Measurements from ENCODE around the gene LKAAEAR1.

The LKAAEAR1 gene

DNA sequence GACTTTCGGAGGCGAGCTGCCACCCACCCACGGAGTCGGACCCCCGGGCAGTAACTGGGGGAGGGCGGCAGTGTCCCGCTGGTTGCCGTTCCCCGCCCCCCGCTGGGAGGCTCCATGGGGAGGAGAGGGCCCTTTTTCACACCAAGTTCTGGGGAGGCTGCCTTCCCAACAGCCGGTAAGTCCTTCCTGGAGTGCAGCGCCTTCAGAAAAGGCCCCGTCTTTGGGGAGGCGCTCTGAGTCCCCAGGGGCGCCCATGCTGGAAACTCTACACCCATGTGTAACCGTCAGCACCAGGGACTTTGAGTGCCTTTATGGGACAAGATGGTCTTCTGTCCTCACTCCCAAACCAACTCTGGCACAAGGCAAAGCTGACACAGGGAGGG lies 34.3 kb downstream of the LKAAEAR1 start:
- DNase-seq, result no peak

DNA sequence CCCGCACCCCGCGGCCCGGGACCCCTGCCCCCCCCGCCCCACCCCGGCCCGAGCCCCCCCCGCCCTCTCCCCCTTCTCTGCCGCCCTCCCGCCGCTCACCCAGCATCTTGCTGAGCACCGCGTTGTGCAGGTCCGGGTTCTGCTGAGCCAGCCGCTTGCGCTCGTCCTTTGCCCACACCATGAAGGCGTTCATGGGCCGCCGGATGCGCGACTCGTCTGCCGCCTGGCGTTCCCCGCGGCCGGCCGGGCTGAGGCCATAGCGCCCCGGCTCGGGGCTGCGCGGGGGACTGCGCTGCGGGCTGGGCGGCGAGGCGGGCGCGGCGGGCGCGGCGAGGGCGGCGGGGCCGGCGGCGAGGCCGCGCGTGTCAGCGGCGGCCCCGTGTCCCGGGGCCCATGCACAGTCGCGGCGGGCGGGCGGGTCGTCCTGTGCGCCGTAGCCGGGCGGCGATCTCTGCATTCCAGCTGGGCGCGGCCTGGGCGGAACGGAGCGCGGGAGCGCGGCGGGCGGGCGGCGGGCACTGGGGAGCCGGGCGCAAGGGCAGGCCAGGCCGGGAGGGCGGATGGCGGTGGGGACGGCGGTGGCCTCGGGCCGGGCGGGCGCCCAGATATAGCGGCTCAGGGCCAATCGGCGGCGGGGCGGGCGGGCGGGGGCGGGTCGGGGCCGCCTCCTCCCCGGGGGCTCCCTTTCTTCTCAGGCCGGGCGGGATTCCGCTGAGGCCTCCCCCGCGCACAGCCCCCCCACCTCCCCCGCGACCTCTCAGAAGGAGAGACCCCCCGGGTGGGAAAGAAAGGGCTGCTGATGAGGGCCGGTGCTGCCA lies 34.9 kb downstream of the LKAAEAR1 start, which contains the start of gene SOX18:
SOX18 (minus strand) TSS at position 580 of the 818 bp plus-strand sequence; CDS start at position 457, 123 bp downstream.
- no peak for DNase-seq

DNA sequence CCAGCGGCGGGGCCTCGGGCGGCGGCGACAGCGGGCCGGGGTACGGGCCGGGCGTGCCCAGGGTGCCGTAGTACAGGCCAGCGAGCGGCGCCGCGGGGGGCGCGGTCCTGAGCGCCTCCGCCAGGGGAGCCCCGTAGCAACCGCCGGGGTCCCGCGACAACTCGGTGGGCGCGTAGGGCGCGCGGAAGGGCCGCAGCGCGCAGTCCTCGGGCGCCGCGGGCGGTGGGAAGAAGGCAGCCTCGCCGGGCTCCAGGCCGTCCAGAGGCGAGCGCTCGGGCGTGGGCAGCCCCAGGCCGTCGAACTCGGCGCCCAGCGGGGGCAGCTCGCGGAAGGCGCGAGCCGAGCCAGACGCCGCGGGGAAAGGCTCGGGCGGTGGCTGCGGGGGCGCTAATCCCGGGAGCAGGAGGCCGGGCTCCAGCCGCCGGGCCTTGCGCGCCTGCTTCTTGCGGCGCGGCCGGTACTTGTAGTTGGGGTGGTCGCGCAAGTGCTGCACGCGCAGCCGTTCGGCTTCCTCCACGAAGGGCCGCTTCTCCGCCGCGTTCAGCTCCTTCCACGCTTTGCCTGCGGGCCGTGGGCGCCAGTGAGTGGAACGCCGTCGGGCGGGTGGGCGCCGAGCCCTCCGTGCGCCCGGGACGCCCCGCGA lies 35.7 kb downstream of the LKAAEAR1 start:
- no peak for DNase-seq

GRCh38 chr20:64047968-64048401 lies 36.2 kb downstream of the LKAAEAR1 start:
- no peak for DNase-seq

- DNase-seq, result no peak
Measured at GRCh38 chr20:64047046-64047389, 37.2 kb downstream of the LKAAEAR1 start.

DNA sequence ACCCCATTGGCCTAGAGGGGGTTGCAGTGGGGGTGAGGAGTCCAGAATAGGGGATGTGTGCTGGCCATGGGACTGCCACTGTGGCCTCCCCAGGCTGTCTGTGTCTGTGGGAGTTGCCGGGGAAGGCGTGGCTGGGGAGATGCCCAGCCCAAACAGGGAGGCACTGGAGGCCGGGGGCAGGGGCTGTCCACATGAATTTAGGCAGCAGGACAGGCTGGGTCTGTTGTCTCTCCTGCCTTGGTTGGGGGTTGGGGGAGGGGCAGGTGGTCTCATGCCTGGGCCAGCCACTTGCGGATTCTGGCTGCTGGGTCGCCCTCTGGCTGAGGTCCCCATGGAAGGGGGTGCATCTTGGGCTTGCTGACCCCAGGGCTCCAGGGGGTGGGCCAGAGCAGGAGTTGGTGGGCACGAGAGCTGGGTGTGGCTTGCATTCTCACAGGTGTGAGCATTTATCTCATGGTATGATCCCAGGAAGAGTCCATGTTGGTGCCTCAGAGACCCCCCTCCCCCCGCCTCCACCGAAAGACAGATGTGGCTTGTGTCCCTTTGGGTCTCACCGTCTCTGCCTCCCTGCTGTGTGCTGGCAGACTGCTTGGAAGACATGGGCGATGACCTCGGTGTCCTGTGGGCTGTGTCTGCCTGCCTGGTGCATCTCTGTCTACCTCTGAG lies 38.7 kb downstream of the LKAAEAR1 start:
- no peak for DNase-seq

- DNase-seq, result no peak
Measured at GRCh38 chr20:64044484-64045247, 39.5 kb downstream of the LKAAEAR1 start.

DNA sequence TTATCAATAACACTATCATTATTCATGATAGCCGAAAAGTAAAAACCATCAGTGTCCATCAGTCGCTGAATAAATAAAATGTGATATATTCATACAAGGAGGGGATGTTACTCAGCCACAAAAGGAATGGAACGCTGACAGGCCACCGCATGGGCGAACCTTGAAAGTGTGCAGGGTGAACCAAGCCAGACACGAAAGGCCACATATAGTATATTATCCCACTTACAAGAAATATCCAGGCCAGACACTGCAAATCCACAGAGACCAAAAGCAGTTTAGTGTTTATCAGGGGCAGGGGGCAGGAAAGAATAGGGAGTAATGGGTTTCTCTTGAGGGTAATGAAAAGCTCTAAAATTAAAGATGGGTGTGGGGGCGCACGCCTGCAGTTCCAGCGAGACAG lies 40.4 kb downstream of the LKAAEAR1 start:
- no peak for DNase-seq

- DNase-seq, result no peak
Measured at GRCh38 chr20:64042054-64042781, 42.0 kb downstream of the LKAAEAR1 start.

GRCh38 chr20:64041781-64042053 lies 42.5 kb downstream of the LKAAEAR1 start:
- no peak for DNase-seq

DNA sequence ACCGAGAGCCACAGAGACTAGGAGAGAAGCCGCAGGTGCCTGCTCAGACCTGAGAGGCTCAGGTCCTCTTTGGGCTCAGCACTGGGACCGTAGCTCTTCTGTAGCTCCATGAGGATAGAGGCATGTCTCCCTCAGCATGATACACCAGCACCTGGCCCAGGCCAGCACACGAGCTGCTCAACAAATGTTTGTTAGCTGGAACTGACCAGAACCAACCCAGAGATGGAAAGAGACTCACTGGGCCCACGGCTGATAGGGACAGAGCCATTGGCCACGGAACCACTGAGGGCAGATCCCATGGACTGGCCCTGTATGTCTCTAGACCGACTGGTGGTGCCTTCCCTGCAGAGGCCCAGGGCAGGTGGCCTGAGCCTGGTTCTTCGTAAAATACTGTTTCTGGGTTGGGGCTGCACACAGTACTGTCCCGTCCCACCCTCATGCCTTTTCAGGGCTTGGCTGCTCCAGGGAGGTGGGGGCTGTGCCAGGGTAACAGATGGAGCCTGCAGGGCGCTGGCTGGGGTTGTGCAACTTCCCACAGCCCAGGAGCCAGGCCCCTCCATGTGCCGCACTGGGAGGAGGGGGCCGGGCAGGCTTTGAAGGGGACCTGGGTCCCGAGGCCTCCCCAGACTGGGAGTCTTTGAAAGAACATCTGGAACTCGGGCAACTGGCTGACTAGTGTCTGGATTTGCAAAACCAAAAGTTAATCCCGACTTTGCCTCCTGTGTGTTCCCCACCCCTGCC lies 43.0 kb downstream of the LKAAEAR1 start:
- no peak for DNase-seq

DNA sequence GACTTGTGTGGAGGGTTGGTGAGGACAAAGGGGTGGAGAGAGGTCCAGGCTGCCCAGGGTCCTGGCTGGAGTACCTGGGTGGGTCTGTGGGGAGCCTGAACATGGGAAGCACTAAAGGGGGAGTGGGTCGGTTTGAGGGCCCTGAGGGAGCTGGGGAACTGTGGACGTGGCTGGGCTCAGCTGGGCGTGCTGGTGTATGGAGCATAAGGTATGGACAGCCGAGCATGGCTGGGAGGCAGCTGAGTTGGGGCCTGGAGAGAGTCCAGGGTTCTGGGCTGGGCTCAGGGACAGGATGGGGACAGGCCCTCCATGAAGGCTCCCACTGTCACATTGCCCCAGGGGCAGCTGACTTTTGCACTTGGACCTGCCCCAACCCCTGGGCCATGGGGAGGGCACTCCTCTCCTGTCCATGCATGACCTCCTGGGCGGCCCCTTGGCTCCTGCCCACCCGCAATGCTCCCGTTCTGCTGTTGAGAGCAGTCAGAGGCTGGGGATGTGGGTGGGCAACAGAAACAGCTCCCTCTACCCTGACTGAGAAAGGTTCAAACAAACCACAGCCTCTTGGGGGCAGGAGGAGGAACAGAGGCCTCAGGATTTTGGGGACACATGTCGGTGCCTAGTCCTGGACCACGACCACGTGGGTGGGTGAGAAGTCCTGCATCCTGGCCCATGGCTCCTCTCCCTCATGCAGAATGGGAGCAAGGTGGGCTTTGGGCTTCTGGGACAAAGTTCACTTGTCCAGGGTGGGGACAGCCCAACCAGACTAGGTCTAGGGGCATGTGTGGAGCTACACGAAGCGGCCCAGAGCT lies 43.8 kb downstream of the LKAAEAR1 start:
- DNase-seq, result no peak

DNA sequence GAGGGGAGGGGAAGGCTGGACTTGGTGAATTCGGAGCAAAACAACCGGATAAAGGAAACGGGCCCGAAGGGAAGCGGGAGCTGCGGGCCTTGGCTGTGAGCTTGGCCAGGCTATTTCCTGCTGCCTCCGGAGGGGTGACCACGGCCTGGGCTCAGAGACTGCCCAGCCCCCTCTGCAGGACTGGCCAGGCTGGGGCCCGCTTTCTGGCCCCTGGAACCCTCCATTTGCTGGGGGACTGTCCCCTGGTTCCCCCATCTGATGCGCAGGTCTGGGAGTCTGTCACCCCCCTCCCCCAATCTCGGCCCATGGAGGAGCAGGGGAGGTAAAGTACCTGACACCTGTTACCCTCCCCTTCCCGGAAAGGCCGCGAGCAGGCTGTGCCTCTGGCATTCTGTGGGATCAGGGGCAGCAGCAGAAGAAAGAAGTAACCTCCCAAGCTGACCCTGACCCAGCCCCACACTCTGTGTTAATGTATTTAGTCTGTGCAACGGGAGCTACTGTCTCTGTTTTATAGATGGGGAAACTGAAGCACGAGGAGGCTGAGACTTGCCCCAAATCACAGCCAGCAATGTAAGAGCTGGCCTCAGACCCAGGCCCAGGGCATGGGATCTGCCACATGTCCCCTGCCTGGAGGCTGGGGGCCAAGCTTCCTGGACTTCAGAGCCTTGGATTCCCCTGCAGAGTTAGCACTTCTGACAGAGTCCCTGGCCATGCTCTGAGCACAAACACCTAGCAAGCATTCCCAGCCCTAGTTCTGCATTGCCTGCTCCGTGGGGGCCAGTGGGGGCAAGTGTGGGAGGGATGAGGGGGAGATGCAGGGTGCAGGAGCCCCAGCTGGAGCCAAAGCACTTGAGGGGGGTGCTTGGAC lies 44.7 kb downstream of the LKAAEAR1 start:
- DNase-seq, result no peak

GRCh38 chr20:64038565-64039292 lies 45.5 kb downstream of the LKAAEAR1 start:
- no peak for DNase-seq

DNA sequence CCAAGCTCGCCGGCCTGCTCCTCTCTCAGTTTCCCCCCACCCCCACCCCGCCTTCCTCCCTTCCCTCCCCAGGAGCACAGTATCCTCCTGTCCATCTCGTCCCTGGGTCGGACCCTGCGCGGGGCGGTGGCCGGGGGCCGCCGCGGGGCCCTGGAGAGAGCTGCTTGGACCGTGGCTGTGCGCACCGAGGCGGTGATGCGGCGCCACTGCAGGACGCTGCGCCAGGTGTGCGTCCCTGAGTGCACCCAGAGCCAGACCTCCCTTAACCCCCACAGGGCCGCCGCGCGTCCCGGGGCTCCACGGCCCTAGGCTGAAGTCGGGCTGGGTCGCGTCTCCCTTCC lies 46.0 kb downstream of the LKAAEAR1 start:
- no peak for DNase-seq

DNA sequence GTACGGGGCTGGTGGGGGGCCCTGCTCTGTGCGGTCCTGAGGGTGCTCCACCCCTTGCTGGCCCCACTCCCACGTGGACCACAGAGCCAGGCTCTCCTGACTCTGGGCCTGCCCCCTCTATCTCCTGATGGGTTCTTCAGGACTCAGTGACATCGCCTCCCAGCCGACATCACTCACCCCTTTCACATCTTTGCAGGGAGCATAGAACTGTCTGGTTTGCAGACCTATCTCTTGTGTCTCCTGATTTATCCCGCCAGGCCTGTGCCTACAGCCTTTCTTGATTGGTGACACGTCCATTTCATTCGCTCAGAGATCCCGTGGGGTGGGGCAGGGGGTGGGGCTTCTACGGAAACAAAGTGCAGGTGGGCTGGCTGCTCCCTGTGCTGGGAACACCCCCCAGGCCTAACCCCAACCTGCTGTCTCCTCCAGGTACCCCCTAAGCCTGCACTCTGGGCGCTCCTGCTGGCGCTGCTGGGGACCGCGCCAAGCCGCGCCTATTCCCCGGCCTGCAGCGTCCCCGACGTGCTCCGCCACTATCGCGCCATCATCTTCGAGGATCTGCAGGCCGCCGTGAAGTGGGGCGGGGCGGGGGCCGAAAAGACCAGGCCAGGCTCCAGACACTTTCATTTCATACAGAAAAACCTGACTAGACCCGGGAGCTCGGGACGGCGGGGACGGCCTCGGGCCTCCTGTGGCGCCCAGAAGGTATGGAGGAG lies 46.5 kb downstream of the LKAAEAR1 start:
- DNase-seq, result no peak

- DNase-seq, result no peak
Measured at GRCh38 chr20:64037199-64037497, 47.0 kb downstream of the LKAAEAR1 start.

DNA sequence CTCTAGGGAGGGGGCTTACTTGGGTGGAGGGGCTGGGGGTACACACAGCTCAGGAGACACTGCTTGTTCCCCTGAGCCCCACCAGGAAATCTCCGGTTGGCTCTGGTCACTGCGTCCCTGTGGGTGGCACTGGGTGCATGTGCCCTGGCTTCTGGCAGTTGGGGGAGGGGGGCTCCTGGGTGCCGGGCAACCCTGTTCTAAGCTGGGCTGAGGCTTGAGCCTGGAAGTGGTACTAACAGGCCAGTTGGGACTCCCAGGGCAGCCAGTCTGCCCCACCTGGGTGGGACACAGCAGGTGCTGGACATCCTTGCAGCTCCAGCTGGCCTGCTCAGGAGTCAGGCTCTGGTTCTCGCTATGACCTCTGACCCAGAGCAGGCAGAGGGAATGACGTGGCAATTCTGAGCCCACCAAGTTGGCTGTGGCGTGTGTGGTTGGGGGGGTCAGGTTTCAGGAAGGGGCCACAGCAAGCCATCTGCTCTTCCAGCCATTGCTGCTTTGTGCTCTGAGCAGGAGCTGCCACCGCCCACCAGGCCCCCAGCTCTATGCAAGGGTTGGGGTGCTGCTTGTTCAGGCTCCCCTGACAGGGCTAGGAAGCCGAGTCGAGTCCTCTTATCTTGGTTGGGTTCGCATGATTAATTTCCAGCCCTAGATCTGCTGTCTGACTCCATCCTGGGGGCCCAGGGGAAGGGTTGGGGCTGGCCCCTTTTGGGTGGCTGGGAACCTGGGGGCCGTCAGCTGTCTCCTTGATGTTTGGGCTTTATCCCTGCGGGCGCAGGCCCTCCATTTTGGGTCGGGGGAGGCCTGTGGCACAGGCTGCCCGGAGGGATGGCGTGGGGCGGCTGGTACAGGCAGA lies 47.6 kb downstream of the LKAAEAR1 start:
- no peak for DNase-seq
